GM10248 (cell line): Measurements from ENCODE around the gene CACNA1C.

Experiments used
- CTCF ChIA-PET: fragments of 300-600 bp; sonication (Branson Sonifier 250); formaldehyde crosslinking; extraction: SDS; loops from one replicate; lab custom pipeline; 2021; ENCODE audit warnings: antibody characterized with exemption; lab: Yijun Ruan, JAX
- POLR2A ChIA-PET: fragments of 350-650 bp; sonication (Branson Sonifier 250); formaldehyde crosslinking; extraction: SDS; loops from one replicate; lab custom pipeline; 2020; ENCODE audit warnings: antibody characterized with exemption; lab: Yijun Ruan, JAX
- DNase-seq: peaks from one replicate; pipeline ENCODE4 v3.0.0; 2012; ENCODE audit errors: extremely low spot score
- TF ChIP-seq, protein P1 (sequence below): IDR thresholded peaks from 2 replicates; pipeline ENCODE4 v1.5.1; 2012; ENCODE audit warnings: mild to moderate bottlenecking, low read depth; ENCODE audit errors: extremely low read depth, missing control alignments, control extremely low read depth

CACNA1C gene

DNA sequence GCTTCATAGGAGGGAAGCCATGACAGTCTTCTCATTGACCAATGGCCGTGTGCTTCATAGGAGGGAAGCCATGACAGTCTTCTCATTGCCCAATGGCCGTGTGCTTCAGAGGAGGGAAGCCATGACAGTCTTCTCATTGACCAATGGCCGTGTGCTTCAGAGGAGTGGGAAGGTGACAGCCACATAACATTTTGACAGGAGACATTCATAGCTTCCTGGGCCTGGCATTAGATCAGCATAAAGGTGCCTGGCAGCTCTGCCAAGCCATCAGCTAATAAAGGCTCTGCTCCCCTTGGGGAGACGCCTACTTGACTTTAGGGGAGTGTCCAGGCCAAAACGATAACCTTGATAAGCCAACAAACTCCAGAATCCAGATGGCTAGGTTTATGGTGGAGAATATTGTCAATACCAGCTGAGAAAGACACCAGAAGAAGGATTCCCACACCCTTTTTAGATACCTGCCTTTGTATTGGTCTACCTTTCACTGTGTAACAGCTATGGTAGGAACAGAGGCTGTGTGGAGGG is 468.0 kb downstream of the CACNA1C start:
- ChIA-PET POLR2A (no interaction called here), CTCF (no interaction called here)
- TF ChIP-seq, protein P1, sequence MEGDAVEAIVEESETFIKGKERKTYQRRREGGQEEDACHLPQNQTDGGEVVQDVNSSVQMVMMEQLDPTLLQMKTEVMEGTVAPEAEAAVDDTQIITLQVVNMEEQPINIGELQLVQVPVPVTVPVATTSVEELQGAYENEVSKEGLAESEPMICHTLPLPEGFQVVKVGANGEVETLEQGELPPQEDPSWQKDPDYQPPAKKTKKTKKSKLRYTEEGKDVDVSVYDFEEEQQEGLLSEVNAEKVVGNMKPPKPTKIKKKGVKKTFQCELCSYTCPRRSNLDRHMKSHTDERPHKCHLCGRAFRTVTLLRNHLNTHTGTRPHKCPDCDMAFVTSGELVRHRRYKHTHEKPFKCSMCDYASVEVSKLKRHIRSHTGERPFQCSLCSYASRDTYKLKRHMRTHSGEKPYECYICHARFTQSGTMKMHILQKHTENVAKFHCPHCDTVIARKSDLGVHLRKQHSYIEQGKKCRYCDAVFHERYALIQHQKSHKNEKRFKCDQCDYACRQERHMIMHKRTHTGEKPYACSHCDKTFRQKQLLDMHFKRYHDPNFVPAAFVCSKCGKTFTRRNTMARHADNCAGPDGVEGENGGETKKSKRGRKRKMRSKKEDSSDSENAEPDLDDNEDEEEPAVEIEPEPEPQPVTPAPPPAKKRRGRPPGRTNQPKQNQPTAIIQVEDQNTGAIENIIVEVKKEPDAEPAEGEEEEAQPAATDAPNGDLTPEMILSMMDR: no peak
- DNase-seq: no peak

DNA sequence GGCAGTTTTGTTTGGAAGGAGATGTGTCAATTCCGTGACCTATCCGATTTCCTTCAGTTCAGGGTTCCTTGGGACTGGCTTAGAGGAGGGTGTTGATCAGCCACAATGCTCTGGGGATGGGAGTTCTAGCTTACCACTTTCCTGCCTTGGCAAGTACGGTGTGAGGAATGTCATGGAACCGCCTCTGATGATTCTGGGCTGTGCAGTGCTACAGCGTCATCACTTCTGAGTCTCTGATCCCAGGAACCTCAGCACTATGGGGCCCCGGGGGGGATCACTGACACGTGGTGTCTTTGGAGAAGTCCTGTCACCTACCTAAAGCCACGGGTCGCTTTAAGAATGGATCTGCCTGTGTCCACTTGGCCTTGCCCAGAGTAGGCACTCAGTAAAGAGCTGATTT is 470.5 kb downstream of the CACNA1C start:
- ChIA-PET POLR2A (no interaction called here), CTCF (no interaction called here)
- no peak for DNase-seq
- TF ChIP-seq, protein P1: no peak

DNA sequence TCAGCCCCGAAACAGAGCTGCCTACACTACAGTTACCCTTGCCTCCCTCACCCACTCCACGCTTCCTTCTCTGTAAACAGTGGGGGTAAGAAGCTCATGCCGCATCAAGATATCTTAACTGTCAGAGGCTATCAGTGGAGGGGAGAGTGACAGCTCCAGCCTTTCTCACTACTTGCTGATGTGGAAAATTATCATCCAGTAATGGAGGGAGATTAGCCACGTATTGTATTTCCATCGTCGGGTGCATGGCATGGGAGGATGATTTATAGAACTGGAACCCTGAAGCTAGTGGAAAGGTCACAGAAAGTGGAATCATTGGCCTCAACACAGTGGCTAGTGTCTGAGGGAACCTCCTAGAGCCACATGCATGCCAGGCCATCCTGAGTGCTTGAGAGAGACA is 471.1 kb downstream of the CACNA1C start:
- TF ChIP-seq, protein P1: no peak
- CTCF ChIA-PET: no interaction called here
- POLR2A ChIA-PET: no interaction called here
- DNase-seq: no peak

DNA sequence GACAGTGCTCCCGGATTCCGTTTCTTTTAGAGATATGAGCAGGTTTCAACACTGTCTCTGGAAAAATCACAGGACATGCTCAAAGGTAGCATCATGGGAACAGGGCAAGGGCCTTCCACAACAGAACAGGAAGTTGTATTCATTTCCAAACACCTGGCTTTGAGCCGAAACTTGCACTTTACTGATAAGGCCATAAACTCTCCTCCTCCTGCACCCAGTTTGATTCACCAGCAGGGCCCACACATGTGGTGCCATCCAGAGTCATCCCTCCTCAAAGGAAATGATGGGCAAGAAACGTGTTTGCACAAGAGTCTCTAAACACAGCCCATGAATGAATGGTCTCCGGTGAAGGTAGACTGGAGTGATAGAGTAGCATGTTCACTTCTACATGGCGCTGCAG is 473.6 kb downstream of the CACNA1C start:
- ChIA-PET CTCF (no interaction called here), POLR2A (no interaction called here)
- TF ChIP-seq, protein P1: no peak
- no peak for DNase-seq

DNA sequence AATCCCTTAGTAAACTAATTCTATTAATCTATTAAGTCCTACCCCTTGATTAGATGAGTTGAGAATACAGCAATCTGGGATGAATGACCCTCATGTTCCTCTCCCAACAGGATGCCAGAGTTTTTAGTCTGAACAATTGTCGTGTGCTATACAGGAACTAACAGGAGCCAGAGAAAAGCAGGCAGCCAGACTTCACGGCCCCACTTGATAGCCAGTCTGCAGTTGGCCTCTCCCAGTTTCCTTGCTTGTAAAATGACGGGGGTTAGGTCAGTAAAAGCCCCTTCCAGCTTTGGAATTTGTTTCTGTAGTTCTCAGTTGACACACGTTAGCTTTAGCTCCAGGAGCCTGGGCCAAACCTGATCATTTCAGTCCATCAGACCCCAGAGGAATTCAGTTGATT is 475.2 kb downstream of the CACNA1C start:
- POLR2A ChIA-PET: no interaction called here
- CTCF ChIA-PET: no interaction called here

DNA sequence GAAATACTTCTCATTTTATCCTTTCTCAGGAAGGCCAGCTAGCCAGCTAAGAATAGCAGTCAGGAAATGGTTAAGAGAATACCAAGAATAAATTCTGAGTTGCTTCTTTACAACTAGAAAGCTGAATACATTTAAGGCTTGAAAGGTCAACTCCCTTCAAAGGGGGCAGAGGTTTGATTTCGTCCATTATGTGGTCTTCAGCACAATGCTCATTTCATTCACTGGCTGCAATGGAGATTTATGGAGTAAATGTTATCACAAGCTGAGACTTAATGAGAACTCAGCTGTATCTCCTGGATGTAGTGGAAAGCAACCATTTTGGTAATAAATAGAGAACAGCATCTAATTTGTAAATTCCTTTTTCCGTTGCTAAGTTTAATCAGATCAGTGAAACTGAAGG is 477.0 kb downstream of the CACNA1C start:
- ChIA-PET POLR2A (no interaction called here), CTCF (no interaction called here)
- TF ChIP-seq, protein P1: no peak

More for the DNA sequence above, 475.2 kb downstream of the CACNA1C start:
- TF ChIP-seq, protein P1: no peak
- no peak for DNase-seq

More for the DNA sequence above, 477.0 kb downstream of the CACNA1C start:
- DNase-seq: no peak
